DOHH2 (cell line): Measurements from ENCODE around the gene DNAJC27.

Source experiments
- CTCF ChIP-seq: fragments of 200-600 bp; sonication (generic); IDR thresholded peaks from one replicate; pipeline ENCODE4 v1.5.1; 2014; ENCODE audit warnings: antibody characterized with exemption, mild to moderate bottlenecking, low read depth, low read length; ENCODE audit not compliant: poor library complexity, severe bottlenecking
- EZH2phosphoT487 ChIP-seq: fragments of 200-600 bp; sonication (generic); IDR thresholded peaks from 2 replicates; pipeline ENCODE4 v1.6.1; 2017; ENCODE audit warnings: borderline replicate concordance, mild to moderate bottlenecking, antibody characterized with exemption, low read length, moderate library complexity, mixed read lengths

DNA sequence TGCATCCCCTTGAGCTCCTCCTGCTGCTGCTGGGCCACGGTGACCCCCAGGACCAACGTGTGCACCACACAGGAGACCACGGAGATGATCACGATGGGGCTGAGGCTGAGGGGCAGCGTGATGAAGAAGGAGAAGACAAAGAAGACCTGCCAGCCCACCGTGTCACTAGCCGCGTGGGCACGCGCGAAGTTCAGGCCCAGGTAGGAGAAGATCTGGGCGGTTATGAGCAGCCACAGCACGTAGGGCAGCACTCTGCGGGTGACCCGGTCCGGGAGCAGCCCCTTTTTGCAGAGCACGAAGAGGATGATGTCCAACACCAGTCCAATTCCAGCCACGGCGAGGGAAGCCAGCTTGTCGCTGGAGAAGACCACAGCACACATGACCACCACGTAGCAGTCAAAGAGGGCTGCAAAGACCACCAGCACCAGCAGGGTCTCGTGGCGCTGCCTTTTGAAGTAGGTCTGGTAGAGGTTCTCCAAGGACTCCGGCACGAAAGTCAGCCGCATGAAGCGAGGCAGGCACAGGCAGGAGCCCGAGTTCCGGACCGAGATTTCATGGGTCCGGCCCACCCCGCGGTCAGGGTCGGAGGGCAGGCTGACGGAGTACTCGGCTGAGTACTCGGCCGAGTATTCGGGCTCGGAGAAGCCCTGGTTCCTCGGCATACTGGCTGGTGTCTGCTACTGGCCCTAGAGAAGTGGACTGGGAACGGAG, 53.3 kb downstream of the DNAJC27 start:
- TF ChIP-seq CTCF (no peak), EZH2phosphoT487 (no peak)
